GM18498 (cell line): ENCODE results near the gene C1orf53.
A peak's percentile ranks its signal among the peaks of the same experiment; 100 is the strongest.
"Not testable (repeated sequence)": the region's sequence is repeated elsewhere in the genome, so short reads cannot be mapped to it uniquely, and the experiment has no call there.

ENCODE experiments used
- ATAC-seq: cut with Tn5 transposase; IDR thresholded peaks from one replicate; pipeline ENCODE4 v1.9.1; 2021; ENCODE audit warnings: mild to moderate bottlenecking, moderate library complexity; ENCODE audit not compliant: unreplicated experiment

Gene C1orf53

DNA sequence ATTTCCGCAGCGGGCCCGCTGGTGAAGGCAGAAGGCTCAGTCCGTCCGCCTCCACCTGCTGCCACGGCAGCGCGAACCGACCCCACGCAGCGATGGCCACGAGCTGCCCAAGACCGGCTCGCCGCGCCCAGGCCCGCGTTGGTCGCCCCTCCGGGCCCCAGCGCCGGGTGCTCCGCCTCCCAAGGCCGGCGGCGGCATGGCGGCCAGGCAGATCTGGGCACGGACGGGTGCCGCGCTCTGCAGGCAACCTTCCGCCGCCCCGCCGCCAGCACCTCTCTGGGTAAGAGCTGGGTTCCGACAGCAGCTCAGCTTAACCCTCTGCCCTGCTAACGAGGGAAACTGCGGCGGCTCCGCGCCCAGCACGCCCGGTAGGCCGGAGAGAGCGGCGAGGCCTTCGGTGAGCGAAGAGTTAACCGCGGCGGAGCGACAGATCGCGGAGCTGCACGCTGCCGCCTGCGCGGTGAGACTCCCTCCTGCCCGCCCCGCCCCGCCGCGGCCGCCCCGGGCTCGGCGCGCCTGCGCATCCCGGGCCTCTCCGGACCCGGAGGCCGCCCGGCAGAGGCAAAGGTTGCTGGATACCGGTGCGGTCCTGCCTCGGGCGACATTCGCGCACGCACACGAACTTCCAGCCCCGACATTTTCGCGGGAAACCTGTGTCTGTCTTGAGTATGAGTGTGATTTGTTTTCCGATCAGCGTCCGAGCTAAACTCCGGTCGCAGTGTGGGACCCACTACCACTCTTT lies at the start of gene C1orf53:
Gene C1orf53, plus strand, starts transcription at position 177 of the 742 bp plus-strand sequence. Its CDS starts 20 bp downstream, at position 197.
- ATAC-seq, result peak; percentile 97

DNA sequence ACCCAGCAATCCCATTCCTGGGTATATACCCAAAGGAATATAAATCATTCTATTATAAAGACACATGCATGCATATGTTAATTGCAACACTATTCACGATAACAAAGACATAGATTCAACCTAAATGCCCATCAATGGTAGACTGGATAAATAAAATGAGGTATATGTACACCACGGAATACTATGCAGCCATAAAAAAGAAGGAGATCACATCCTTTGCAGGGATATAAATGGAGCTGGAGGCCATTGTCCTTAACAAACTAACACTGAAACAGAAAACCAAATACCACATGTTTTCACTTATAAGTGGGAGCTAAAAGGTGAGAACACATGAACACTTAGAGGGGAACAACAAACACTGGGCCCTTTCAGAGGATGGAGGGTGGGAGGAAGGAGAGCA lies 46.7 kb upstream of the C1orf53 start:
- not testable (repeated sequence) for ATAC-seq

GRCh38 chr1:197857477-197857876 lies 45.0 kb upstream of the C1orf53 start:
- no peak for ATAC-seq

DNA sequence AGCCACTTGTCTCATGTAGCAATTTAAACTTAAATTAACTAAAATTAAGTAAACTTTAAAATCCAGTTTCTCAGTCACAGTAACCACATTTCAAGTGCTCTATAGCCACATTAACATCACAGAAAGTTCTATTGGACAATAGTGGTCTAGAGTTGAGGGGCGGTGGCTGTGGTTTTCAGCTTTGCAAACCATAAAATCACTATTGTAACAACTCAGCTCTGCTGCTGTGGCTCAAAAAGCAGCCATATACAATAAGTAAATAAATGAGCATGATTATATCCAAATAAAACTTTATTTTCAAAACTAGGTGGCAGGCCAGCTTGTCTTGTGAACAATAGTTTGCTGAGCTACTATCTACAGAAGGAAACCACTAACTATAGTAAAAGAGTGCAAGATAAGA lies 43.4 kb upstream of the C1orf53 start:
- ATAC-seq, result no peak

GRCh38 chr1:197862221-197862620 lies 40.2 kb upstream of the C1orf53 start:
- ATAC-seq, result no peak

- ATAC-seq, result no peak
Observed at GRCh38 chr1:197862671-197863070, 39.8 kb upstream of the C1orf53 start.

DNA sequence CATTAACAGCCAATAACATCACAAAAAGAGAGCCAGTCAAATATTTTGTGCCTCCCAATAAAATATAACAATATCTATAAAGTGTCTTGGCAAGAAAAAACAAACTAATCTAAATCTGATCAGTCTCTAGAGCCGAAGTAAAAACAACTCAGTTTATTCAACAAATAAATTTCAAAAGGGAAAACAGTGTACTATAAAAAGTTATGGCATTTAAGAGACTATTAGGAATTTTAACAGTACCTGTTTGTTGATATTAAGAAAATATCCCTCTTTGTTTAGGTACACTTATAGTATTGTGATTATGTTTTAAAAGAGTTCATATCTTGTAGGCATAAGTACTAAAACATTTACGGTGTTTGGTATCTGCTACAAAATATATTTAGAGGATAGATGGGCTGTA lies 36.6 kb upstream of the C1orf53 start:
- ATAC-seq, result no peak

- ATAC-seq, result peak; percentile 94
Observed at GRCh38 chr1:197868751-197869489, 33.5 kb upstream of the C1orf53 start.

DNA sequence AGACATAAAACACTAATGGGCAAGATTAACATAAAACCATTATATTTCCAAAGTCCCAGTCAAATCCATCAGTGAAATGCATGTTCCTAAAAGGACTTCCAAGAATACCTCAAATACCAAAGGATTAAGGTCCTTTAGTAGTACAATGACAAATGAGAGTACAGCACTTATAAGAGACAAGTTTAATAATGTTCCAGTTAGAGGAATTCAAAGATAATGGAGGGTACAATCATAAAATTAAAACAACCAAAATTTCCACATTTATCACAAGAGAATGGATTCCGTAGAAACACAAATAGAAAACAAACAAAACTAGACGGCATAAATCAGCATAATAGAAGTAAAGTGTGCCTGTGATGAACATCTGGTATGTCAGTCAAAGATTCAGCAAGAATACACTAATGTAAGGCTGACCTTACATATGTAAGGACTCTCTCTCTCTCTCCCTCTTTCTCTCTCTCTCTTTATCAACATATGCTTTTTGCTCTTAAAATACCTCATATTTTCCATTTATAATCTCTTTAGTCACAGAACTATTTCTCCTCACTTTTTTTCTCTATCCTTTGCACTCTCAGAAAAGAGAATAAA lies 32.8 kb upstream of the C1orf53 start:
- no peak for ATAC-seq

GRCh38 chr1:197876894-197877293 lies 25.5 kb upstream of the C1orf53 start:
- no peak for ATAC-seq

GRCh38 chr1:197880385-197880784 lies 22.0 kb upstream of the C1orf53 start:
- ATAC-seq, result not testable (repeated sequence)

GRCh38 chr1:197882241-197882640 lies 20.2 kb upstream of the C1orf53 start:
- ATAC-seq, result not testable (repeated sequence)

DNA sequence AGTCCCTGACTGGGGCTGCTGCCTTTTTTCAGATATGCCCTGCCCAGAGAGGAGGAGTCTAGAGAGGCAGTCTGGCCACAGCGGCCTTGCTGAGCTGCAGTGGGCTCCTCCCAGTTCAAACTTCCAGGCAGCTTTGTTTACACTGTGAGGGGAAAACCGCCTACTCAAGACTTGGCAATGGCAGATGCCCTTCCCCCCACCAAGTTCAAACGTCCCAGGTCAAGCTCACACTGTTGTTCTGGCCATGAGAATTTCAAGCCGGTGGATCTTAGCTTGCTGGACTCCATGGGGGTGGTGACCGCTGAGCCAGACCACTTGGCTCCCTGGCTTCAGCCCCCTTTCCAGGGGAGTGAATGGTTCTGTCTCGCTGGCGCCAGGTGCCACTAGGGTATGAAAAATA lies 18.3 kb upstream of the C1orf53 start:
- no peak for ATAC-seq

GRCh38 chr1:197890936-197891335 lies 11.5 kb upstream of the C1orf53 start:
- no peak for ATAC-seq

DNA sequence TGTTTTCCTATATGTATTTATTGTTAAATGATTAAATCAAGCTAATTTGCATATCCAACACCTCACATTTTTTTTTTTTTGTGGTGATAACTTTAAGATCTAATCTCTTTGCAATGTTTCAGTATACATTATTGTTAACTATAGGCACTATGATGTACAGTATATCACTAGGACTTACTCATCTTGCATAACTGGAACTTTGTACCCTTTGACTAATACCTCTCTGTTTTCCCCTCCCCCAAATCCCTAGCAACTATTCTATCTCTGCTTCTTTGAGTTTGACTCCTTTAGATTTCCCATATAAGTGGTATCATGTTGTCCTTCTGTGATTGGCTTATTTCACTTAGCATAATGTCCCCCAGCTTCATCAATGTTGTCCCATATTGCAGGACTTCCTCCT lies 9.7 kb upstream of the C1orf53 start:
- ATAC-seq, result no peak

- no peak for ATAC-seq
Observed at GRCh38 chr1:197896301-197896700, 6.1 kb upstream of the C1orf53 start.

GRCh38 chr1:197899037-197899436 lies 3.4 kb upstream of the C1orf53 start:
- ATAC-seq, result no peak

GRCh38 chr1:197902131-197902453 lies 338 bp upstream of the C1orf53 start:
- no peak for ATAC-seq

DNA sequence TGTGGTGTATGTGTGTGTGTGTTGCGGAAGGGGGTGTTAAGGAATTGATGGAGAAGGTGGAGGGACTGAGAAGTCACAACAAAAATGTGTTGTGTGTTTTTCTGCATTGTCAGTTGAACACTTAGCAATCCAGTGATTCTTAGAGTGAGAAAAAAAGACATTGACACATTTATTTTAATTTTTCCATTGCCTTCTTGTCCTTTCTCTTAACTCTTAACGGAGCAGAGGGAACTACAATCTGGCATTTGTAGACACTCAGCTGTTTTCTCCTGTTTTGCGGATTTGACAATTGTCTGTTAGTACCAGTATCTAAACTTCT lies 725 bp downstream of the C1orf53 start:
- ATAC-seq, result no peak

- no peak for ATAC-seq
Observed at GRCh38 chr1:197904126-197904787, 1.8 kb downstream of the C1orf53 start.

- ATAC-seq, result no peak
Observed at GRCh38 chr1:197905699-197906351, 3.4 kb downstream of the C1orf53 start.
